Pulmonary artery endothelial cell (primary cell): ENCODE measurements around the gene CELF4. TPM values are rescaled to one million over a fixed set of nuclear protein-coding genes. Genes with fewer than 3 reads are reported as not detected.
"Not testable (repeated sequence)": the region's sequence is repeated elsewhere in the genome, so short reads cannot be mapped to it uniquely, and the experiment has no call there.

Experiments used
- DNase-seq: peaks from one replicate; pipeline ENCODE4 v3.0.0-alpha.2; 2011; ENCODE audit warnings: low read depth, low spot score
- total RNA-seq: library from RNA; depleted of rRNA; stranded (reverse); fragments of >200 nt; gene quantifications from 2 replicates; pipeline ENCODE4 v1.2.3, GENCODE V29; 2014

The CELF4 gene
- total RNA-seq, 1 donor from 2014 or later: not detected

DNA sequence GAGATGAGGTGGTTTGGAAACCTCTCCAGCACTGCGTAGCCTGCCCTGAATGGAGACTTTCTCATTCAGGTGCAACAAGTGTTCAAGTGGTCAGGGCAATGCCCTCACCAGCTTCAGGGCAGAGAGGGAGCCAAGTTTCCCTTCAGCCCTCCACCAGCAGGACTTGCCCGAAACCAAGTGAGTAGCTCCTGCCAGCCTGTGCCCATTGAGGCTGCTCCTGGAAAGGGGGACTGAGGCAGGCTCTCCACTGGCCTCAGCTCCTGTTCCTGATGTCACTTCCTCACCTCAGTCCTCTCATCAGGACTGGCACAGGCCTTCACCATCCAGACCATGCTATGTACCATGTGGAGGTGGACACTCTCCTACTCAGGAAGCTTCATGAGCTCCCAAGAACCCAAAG, 94.6 kb downstream of the CELF4 start:
- no peak for DNase-seq

DNA sequence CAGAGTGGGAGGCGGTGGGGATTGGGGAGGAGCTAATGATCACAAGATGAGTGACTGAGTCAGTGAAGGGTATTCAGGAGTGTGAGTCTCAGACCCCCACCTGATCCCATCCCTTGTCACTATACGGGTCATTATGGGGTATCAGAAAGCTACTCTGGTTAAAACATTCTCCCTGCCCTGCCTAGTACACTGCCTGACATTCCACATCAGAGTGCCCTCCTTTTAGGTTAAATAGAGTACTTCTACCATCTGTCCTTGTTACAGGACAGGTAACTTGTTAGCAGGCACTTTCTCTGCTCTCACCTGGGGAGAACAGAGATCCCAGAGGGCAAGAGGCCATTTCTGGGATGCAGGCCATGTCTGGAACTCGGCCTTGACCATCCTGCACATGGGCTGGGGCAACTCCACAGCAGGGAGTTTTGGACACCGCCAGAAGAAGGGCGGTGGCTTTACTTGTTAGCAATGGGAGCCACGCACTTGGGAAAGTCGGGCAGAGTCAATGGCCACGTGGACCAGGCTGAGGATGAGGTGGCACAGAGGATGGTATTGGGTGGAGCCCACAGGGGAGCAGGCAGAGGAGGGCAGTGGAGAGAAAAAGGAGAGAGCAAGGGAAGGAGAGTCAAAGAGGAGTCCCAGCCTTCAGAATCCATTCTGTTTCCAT, 98.5 kb downstream of the CELF4 start:
- DNase-seq: no peak

DNA sequence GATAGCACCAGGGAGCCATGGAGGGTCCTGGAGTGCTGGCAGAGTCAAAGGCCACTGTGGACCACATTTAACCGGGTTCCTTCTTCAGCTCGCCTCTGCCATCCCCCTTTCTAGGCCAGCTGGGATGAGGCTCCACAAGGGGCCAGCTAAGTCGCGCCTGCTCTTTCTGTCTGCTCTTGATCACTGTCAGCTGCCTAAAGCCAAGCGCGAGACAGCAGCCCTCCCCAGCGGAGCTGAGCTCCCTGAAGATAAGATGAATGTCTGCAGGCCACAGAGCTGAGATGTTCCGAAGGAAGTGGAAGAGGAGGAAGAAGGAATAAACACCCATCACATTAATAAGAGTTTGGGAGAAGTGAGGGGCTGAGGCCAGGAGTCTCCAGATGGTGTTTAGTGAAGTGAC, 99.6 kb downstream of the CELF4 start:
- no peak for DNase-seq

DNA sequence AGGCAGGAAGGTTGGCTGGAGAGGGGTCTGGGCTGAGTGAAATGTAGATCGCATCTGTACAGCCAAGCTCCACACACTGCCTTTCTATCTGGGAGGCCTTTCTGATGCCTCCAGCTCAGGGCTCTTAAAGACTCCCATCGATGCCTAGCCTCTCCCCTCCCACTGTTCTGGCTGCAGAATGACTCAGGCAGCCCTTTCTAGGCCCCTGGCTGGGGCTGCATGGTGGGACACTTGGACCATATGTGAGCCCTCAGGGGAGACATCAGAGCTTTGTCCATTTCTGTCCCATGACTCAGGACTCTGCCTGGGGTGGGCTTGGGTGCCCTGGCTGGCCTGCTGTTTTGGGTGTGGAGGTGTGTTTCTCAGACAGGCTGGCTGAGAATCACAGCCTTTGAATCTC, 101.3 kb downstream of the CELF4 start:
- no peak for DNase-seq

DNA sequence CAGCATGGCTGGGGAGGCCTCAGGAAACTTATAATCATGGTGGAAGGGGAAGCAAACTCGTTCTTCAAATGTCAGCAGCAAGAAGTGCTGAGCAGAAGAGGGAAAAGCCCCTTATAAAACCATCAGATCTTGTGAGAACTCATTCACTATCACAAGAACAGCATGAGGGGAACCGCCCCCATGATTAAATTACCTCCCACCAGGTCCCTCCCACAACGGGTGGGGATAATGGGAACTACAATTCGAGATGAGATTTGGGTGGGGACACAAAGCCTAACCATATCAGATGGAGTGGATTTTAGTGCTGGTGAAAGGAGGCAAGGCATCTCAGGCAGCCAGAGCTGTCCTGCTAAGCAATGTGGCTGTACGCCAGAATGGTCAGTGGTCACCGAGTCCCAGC, 104.3 kb downstream of the CELF4 start:
- not testable (repeated sequence) for DNase-seq

DNA sequence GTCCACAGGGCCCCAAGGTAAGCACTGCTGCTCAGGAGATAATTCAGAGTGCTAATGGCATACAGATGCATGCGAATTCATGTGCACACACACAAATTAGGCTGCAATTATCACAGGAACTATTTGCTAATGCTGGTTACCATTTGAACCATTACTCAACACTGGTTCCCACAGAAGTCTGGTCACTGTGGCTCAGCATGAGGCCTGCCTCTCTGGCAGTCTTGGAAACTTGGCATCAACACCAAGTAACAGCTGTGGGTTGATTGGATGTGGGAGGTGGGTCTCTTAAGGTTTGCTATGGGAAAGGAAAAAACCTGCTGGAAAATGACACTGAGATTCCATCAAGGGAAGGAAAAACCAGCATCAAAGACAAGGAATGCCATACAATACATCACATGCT, 105.0 kb downstream of the CELF4 start:
- no peak for DNase-seq

DNA sequence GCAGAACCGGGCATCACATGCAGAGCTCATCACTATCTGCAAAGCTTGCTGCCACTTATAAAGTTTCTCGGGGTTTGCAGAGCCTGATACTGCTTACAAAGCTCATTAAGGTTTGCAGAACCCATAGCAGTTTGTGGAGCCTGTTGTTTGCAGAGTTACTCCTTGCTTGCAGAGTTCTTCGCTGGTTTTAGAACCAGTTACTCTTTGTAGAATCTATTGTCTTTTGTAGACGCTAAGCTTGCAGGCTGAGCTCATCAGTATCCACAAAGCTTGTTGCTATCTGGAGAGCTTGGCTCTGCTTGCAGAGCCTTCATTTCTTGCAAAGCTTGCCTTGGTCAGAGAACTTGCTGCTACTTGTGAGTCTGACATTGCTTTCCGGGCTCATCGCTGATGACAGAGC, 106.9 kb downstream of the CELF4 start:
- no peak for DNase-seq

DNA sequence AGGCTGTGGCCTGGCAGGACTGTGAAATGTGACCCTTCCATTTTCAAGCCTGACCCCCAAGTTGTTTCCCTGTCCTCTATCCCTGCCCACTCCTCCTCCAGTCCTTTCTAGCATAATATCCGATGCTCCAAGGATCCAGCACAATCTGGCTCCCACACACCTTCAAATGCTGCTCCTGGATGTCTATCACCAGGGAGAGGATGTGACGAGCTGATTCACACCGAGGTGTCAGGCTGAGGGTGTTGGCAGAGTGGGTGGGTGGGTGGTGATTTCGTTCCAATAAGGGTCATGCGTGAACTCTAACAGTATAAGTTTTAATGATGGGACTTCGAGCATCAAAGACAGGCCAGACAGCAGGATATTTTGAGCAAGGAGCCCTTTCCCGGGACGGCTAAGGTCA, 107.8 kb downstream of the CELF4 start:
- no peak for DNase-seq

DNA sequence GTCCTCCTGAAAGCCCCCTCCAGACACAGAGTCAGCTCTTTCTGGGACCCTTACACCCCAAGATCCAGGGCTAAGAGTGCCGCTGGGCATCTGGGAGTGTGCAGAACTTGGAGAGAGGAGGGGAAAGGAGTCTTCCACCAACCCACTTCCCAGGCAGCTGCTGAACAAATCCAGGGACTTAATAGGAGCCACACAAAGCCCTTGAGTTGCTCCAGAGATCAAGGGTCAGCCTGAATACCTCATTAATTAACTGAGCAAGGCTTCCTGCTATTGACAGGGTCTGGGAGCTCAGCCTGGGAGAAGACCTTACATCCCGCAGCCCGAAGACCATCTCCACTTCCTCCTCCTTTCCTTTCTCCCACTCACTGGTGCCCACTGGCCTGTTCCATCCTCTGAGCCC, 108.3 kb downstream of the CELF4 start:
- no peak for DNase-seq

DNA sequence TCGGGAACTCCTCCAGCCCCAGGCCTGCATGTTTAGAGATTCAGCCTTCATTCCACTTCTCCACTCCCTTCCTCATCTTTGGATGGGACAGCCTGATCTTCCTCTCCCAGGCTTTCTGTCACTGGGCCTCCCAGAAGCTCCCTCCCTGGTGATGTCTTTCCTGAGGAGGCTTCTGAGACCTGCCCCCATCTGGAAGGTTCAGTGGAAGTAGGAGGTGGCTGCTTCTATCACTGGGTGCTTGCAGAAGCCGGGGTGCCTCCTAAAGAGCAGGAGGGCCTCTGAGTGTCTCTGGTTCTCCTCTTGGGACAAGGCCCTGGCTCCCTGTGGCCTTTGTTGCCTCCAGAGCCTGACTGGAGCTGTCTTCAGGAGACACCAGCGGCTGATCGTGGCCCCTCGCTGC, 108.7 kb downstream of the CELF4 start:
- DNase-seq: no peak

DNA sequence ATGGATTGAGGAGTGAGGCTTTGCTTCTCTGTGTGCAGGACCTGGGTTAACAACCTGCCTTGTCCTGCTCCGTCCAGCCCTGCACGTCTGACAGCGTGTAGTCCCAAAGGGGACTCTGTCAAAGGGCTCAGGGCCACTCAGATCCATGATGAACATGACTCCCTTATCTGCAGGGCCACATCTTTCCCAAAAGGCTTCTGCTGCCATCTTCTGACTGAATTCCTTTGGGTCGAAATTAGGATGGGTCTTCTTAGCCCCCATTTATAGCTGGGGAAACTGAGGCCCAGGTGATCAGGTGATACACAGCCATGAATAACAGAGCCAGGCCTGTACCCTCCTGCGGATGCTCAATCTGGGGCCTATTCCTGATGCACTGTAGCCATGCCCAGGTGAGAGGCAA, 109.2 kb downstream of the CELF4 start:
- DNase-seq: no peak

DNA sequence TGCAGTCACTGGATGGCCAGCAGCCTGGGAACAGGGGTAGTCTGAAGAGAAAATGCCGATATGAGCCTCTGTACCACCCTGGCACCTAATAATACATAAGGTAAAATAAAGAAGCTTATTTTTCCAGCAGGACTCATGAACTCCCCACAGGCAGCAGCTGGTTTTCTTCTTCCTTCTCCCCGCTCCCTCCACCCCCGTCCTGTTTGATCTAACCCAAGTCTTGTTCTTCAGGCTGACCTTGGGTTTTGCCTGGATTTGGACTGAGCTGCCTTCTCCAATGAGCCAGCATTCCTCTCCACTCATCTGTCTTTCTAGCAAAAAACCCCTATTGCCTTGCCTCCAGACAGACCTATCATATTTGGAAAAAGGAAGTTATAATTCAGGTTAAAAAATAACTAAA, 111.8 kb downstream of the CELF4 start:
- no peak for DNase-seq

DNA sequence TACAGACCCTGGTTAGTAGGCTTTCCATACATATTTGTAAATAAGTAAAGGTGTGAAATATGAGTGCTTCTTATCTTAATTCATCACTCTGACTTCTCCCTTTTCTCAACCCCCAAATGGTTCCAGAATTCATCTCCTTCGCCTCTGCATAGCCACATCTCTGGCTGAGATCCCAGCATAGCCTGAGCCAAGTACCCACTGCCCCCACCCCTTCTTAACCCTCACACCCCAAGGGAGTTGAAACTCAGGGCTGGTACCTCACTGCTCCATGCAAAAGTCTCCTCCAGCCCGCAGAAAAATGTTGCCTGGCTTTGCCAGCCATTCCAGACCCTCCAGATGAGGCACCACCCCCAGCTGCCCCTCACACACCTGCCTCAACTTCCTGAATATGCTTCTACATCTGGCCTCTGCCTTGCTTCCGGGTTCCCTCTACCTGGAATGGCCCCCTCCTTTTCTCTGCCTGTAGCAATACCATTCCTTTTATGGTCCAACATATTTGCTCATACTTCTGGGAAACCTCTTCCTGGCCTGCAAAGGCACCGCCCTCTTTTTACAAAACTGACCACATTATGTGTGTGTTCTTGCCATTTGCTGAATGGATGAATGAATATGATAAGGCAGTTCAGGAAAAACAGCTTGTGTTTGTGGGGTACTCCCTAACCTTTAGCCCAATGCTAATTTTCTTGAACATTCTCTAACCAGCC, 112.8 kb downstream of the CELF4 start:
- DNase-seq: no peak

DNA sequence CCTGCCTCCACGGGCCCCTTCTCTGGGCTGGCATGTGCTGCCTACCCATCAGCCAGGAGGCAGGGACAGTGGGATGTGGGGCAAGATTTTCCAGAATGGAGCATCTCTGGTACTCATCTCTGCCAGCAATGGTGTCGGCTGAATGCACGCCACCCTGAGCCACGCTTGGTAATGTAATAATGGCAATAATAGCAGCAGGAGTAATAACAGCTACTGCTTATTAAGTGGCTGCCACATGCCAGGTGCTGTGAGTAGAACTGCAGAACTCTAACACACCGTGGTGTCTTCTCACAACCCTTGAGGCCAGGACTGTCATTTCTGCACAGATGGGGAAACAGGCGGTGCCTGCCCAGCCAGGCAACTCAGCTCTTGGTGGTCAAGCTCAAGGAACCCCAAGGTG, 113.6 kb downstream of the CELF4 start:
- no peak for DNase-seq

DNA sequence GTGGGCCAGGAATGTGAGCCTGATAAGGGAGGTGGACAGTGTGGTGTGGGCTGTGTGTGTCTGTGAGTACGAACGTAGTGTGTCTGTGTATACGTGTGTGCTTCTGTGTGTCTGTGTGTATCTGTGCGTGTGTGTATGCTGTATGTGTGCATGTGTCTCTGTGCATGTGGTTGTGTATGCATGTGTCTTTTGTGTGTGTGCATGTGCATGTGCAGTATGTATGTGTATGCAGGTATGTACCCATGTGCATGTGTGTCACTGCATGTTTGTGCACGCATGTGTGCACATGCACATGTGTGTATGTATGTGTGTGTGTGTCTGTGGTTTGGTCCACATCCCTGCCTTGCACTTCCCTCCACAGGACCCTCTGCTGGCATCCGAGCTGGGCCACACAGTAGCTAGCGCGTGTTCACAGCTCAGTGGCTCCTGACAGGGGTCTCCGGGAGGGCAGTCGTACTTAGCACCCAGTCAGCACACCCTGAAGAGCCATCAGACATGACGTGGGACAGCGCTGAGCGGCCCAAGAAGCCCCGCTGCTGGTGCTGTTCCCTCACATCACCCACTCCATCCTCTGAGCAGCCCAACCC, 114.3 kb downstream of the CELF4 start:
- DNase-seq: no peak

DNA sequence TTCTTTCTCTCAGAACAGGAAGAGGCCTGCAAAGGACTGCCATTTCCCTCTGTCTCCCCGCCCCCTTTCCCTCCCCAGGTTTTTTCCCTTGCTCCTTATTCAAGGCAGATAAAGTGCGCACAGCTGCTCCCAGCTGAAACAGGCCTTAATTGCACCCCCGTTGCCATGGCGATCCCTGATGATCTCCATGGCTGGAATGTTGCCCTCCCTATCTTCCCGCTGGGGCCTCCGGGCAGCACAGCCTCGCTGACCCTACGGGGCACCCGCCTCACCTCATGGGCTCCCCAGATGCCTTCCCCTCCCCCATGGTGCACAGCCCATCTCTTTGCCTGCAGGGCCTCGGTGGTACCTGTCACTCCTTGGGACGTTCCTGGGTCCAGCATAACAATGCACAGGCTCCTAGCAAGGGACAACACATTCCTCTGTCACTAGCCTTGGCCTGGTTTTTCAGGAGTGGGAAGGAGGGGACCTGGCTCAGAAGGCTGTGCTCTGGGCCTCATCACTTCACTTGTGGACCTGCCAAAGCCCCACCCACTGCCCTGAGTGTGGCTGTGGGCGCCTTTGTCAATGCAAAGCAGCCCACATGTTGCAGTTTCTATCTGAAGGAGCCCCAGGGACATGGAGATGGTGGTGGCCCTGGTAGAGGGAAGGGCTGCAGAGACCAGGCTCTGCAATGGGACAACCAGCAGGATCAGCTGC, 115.0 kb downstream of the CELF4 start:
- no peak for DNase-seq

DNA sequence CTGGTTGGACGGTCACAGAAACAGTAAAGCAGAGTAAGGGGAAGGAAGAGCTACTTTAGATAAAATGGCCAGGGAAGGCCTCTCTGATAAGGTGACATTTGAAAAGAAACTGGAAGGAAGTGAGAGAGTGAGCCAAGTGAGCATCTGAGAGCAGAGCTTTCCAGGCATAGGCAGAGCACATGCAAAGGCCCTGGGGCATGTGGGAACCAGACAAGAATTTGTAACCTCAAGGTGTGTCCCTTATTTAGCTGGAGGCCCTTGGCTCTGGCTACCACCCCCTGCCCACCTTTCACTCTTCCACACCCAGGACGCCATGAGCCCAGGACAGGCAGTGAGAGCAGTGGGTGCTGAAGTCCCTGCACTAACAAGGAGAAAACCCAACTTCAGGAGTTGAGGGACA, 116.0 kb downstream of the CELF4 start:
- no peak for DNase-seq

DNA sequence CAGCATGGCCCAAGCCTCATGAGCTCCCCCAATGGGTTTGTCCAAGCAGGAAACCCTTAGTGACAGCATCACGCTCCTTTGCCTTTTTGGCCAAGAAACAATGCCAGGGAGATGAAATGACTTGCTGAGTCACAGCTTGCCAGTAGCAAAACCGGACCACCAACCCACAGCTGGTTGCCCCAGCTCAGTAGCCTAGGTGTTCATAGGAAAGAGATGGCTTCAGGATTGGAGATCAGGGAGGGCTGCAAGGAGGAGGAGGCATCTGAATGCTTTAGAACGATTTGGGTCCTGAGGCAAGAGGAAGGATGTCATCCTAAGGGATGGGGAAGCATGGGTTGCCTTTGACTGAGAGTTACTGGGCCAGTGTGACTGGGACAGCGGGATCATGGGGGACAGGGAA, 116.7 kb downstream of the CELF4 start:
- no peak for DNase-seq

DNA sequence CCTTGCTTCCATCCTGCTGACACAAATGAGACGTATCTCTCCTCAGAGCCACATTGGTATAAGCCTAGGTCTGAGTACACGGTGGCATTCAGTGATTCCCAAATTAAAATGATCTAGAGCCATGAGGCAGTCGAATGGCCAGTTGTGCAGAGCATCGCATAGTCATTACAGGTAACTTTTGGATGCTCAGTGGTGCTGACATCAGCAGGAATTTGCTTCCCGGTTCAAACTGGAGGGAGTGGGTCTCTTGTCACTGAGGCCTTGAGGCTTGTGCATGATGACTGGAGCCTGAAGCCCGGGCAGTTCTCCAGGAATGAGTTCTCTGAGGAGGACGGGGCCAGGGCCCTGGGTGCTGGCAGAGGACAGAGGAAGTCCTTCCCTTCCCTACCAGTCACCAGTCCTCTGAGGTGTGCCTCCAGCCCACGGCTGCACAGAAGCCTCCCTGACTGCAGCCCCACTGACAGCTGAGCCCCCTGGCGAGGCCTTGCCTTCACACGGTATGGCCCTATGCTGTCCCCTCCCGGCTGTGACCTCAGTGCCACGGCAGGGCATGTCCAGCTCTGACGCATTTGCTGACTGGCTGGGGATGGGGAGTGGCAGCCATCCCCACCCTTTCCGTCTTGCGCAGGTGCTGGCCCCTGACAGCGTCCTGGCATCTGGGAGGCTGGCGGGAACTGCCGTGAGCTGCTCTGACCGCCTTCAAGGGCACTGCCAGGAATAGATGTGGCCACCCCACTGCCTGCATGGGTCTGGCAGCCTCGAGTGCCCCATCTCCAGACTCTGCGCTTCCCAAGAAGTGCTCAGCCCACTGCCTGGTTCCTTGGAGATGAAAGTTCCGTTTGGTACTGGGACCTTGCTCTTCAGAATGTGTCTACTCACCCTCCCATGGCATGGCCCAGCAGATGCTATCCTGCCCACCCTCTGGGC, 117.4 kb downstream of the CELF4 start:
- no peak for DNase-seq

DNA sequence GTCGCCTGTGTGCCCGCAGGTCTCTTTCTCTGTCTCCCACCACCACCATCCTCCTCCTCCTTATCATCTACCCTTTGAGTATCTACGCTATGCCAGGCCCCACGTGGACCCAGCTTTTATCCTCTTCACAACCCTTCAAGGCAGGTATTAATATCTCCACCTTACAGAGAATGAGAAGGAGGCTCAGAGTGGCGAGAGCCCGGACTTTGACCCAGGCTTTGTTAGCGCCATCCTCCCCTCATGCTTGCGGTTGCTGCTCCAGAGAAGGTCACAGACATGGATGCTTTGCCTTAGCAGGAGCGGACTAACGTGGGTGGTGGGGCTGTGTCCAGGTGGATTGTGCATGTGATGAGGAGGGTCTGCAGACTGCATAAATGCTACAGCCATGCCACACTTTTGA, 119.8 kb downstream of the CELF4 start:
- no peak for DNase-seq

DNA sequence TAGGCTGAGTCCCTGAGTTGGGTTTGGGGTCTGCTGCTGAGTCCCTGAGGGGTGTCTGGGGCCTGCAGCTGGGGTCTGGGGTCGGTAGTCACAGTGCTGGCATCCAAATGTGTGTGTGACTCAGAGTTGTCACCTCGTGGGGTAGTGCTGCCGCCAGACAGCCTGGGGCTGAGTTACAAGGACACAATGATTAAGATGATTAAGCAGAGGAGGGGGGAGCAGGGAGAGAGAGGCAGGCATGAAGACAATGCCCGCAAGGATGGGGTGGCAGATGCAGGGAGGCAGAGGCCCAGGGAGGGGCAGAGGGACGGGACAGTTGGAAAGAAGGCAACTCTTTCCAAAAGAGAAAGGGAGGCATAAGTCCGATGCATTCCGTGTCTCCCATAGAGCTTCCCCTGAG, 120.2 kb downstream of the CELF4 start:
- no peak for DNase-seq
